A549 (cell line): ENCODE measurements around the gene TDRD12.

Source experiments
- CBX2 ChIP-seq: fragments of 200-600 bp; sonication (generic); IDR thresholded peaks from 2 replicates; pipeline ENCODE4 v1.6.1; 2016; ENCODE audit warnings: low read depth, mild to moderate bottlenecking, borderline replicate concordance
- CTCF ChIP-seq: fragments of >200 bp; sonication (Bioruptor Twin); formaldehyde crosslinking; IDR thresholded peaks from 3 replicates; pipeline ENCODE4 v1.5.1; 2016
- ELK1 ChIP-seq: fragments of 150-350 bp; IDR thresholded peaks from 2 replicates; pipeline ENCODE4 v1.6.1; 2014; ENCODE audit warnings: low read depth, mild to moderate bottlenecking, low read length
- EP300 ChIP-seq, 2 experiments: fragments of >200 bp; sonication (Bioruptor Twin); formaldehyde crosslinking; IDR thresholded peaks; 2 replicates in 1 of 2; 3 replicates in 1 of 2; pipeline ENCODE4 v1.6.1; 2016 to 2017
- FOSL2 ChIP-seq, 2 experiments: fragments of 450-650 bp in 1 of 2; fragments of >200 bp in 1 of 2; sonication (Bioruptor Twin) in 1 of 2; formaldehyde crosslinking; IDR thresholded peaks; 2 replicates each; pipeline versions ENCODE4 v1.5.0 to v1.6.1; 2016 to 2020; ENCODE audit warnings: mild to moderate bottlenecking in 1 of 2, moderate library complexity in 1 of 2
- NPAS2 ChIP-seq: fragments of 250-450 bp; sonication (Bioruptor Pico); IDR thresholded peaks from 2 replicates; pipeline ENCODE4 v1.8.0; 2022; ENCODE audit warnings: mild to moderate bottlenecking, moderate library complexity, borderline replicate concordance
- POLR2A ChIP-seq: IDR thresholded peaks from 2 replicates; pipeline ENCODE4 v1.6.1; 2012; ENCODE audit warnings: mild to moderate bottlenecking, low read length
- RAD21 ChIP-seq, 2 experiments: fragments of >200 bp in 1 of 2; sonication (Bioruptor Twin) in 1 of 2; formaldehyde crosslinking in 1 of 2; IDR thresholded peaks in 1 of 2; conservative IDR thresholded peaks in 1 of 2; 2 replicates in 1 of 2; 3 replicates in 1 of 2; pipeline ENCODE4 v1.6.1; 2012 to 2018; ENCODE audit warnings: inconsistent platforms in 1 of 2
- REST ChIP-seq: fragments of 200-600 bp; sonication (generic); IDR thresholded peaks from 2 replicates; pipeline ENCODE4 v1.6.1; 2016; ENCODE audit warnings: antibody characterized with exemption, mild to moderate bottlenecking, moderate library complexity
- RNF2 ChIP-seq: fragments of 200-600 bp; sonication (generic); IDR thresholded peaks from 2 replicates; pipeline ENCODE4 v1.6.1; 2016; ENCODE audit warnings: low read depth, mild to moderate bottlenecking, antibody characterized with exemption, moderate library complexity, borderline replicate concordance
- USF2 ChIP-seq: fragments of 450-650 bp; IDR thresholded peaks from 2 replicates; pipeline ENCODE4 v1.6.1; 2014; ENCODE audit warnings: antibody characterized with exemption
- ZC3H11A ChIP-seq: fragments of 450-650 bp; IDR thresholded peaks from 2 replicates; pipeline ENCODE4 v1.6.1; 2014; ENCODE audit warnings: antibody characterized with exemption, mild to moderate bottlenecking

GRCh38 chr19:32718286-32718685 lies 1.3 kb upstream of the TDRD12 start:
- TF ChIP-seq CTCF (no peak), RAD21 (conservative IDR thresholded peaks at IDR 0.05 in 1 of 2, IDR thresholded peaks at IDR 0.05 in 1 of 2) (no peak), FOSL2 (IDR thresholded peaks at IDR 0.05) (no peak), FOSL2 (CRISPR knock-in tag; IDR thresholded peaks at IDR 0.05) (no peak), CBX2 (no peak), ELK1 (no peak), REST (no peak), POLR2A (no peak), USF2 (no peak), NPAS2 (CRISPR knock-in tag) (no peak), ZC3H11A (no peak), RNF2 (no peak), EP300 (IDR thresholded peaks at IDR 0.05) (no peak)
